H1 (cell line): ENCODE measurements around the gene ZNF483. TPM values are rescaled to one million over a fixed set of nuclear protein-coding genes. Genes with fewer than 3 reads are reported as not detected.

Source experiments
- CTCF ChIA-PET: fragments of 300-600 bp; sonication (Branson Sonifier 250); formaldehyde crosslinking; loops from one replicate; lab custom pipeline; 2021; ENCODE audit not compliant: partially characterized antibody; lab: Charles Lee
- POLR2A ChIA-PET: fragments of 300-600 bp; sonication (Branson Sonifier 250); formaldehyde crosslinking; loops from one replicate; lab custom pipeline; 2021; ENCODE audit warnings: inconsistent platforms; ENCODE audit not compliant: partially characterized antibody; lab: Charles Lee
- DNase-seq, 2 experiments: peaks; one replicate each; pipeline versions ENCODE4 v3.0.0 to v3.0.0-alpha.2; 2010 to 2022; ENCODE audit warnings: low spot score in 2 of 2, low read depth in 1 of 2, mixed read lengths in 1 of 2
- FAIRE-seq: peaks from 2 replicates; lab custom pipeline; 2011; peaks lifted over from hg19 to GRCh38; lab: Jason Lieb, UNC
- H2AFZ ChIP-seq: 2 replicates; pipeline ENCODE4 v1.8.1; 2012; ENCODE audit warnings: low read length, inconsistent platforms
- H2AK5ac ChIP-seq: 2 replicates; pipeline ENCODE4 v1.6.1; 2013; ENCODE audit warnings: low read depth, low read length
- H2BK120ac ChIP-seq: replicated peaks from 2 replicates; pipeline ENCODE3; 2013; ENCODE audit warnings: low read depth, low read length, inconsistent platforms
- H2BK12ac ChIP-seq: 2 replicates; pipeline ENCODE4 v1.6.1; 2013; ENCODE audit warnings: low read depth, low read length
- H2BK15ac ChIP-seq: 2 replicates; pipeline ENCODE4 v1.6.1; 2013; ENCODE audit warnings: low read length
- H2BK20ac ChIP-seq: 2 replicates; pipeline ENCODE4 v1.6.1; 2013; ENCODE audit warnings: low read length
- H2BK5ac ChIP-seq: 2 replicates; pipeline ENCODE4 v1.6.1; 2013; ENCODE audit warnings: low read depth, low read length
- H3K14ac ChIP-seq: 2 replicates; pipeline ENCODE4 v1.6.1; 2013; ENCODE audit warnings: inconsistent platforms; ENCODE audit not compliant: insufficient read length
- H3K18ac ChIP-seq: 2 replicates; pipeline ENCODE4 v1.6.1; 2013; ENCODE audit warnings: low read length; ENCODE audit errors: extremely low read depth
- H3K23ac ChIP-seq: 2 replicates; pipeline ENCODE4 v1.6.1; 2013; ENCODE audit warnings: inconsistent platforms; ENCODE audit not compliant: insufficient read length
- H3K23me2 ChIP-seq: 2 replicates; pipeline ENCODE4 v1.6.1; 2013; ENCODE audit warnings: low read depth, low read length
- H3K27ac ChIP-seq: 2 replicates; pipeline ENCODE4 v1.6.1; 2011; ENCODE audit warnings: low read depth, low read length, inconsistent platforms
- H3K27me3 ChIP-seq, 4 experiments: replicated peaks in 1 of 4; 1 replicate in 1 of 4; 2 replicates in 3 of 4; pipeline versions ENCODE4 v1.6.1 to v1.8.1; 2011 to 2013; ENCODE audit warnings: low read length in 3 of 4, mild to moderate bottlenecking in 3 of 4, inconsistent platforms in 2 of 4, mixed read lengths in 2 of 4, moderate library complexity in 1 of 4; ENCODE audit not compliant: control insufficient read depth in 3 of 4, insufficient read depth in 3 of 4; ENCODE audit errors: extremely low read depth in 1 of 4
- H3K36me3 ChIP-seq, 4 experiments: 2 replicates each; pipeline versions ENCODE4 v1.6.1 to v1.8.1; 2011 to 2013; ENCODE audit warnings: mild to moderate bottlenecking in 4 of 4, low read length in 3 of 4, moderate library complexity in 2 of 4, control low read depth in 1 of 4, inconsistent platforms in 1 of 4; ENCODE audit not compliant: insufficient read depth in 4 of 4, control insufficient read depth in 2 of 4
- H3K4ac ChIP-seq: replicated peaks from 2 replicates; pipeline ENCODE3; 2013; ENCODE audit warnings: low read length, low read depth, mixed read lengths, inconsistent platforms; ENCODE audit not compliant: insufficient read length
- H3K4me1 ChIP-seq, 4 experiments: replicated peaks in 1 of 4; 1 replicate in 1 of 4; 2 replicates in 3 of 4; pipeline versions ENCODE4 v1.6.1 to v1.8.1; 2011 to 2013; ENCODE audit warnings: low read length in 3 of 4, inconsistent platforms in 2 of 4, mixed read lengths in 1 of 4; ENCODE audit not compliant: insufficient read depth in 4 of 4, control insufficient read depth in 3 of 4
- H3K4me2 ChIP-seq, 2 experiments: 2 replicates each; pipeline versions ENCODE4 v1.6.1 to v1.8.1; 2011 to 2013; ENCODE audit warnings: low read depth in 2 of 2, low read length in 2 of 2, control low read depth in 1 of 2, inconsistent platforms in 1 of 2, mild to moderate bottlenecking in 1 of 2; ENCODE audit not compliant: insufficient read depth in 1 of 2
- H3K4me3 ChIP-seq, 4 experiments: fragments of 200-600, 300-600 bp in 1 of 4; sonication (generic), shearing (Covaris generic), sonication (Bioruptor Twin) in 1 of 4; 2 replicates each; pipeline versions ENCODE4 v1.5.1 to v1.8.1; 2011 to 2016; ENCODE audit warnings: low read length in 4 of 4, low read depth in 3 of 4, control low read depth in 2 of 4, inconsistent platforms in 2 of 4, mild to moderate bottlenecking in 2 of 4, mixed read lengths in 1 of 4, moderate library complexity in 1 of 4; ENCODE audit not compliant: insufficient read depth in 2 of 4; ENCODE audit errors: extremely low read depth in 1 of 4
- H3K56ac ChIP-seq: replicated peaks from 2 replicates; pipeline ENCODE3; 2013; ENCODE audit warnings: low read depth, mild to moderate bottlenecking, mixed read lengths, low read length, inconsistent platforms; ENCODE audit not compliant: insufficient read length
- H3K79me1 ChIP-seq: 2 replicates; pipeline ENCODE4 v1.6.1; 2013; ENCODE audit warnings: low read depth, low read length, control low read depth
- H3K79me2 ChIP-seq, 2 experiments: 2 replicates each; pipeline versions ENCODE4 v1.6.1 to v1.8.1; 2012 to 2013; ENCODE audit warnings: low read length in 2 of 2, mild to moderate bottlenecking in 2 of 2, inconsistent platforms in 1 of 2; ENCODE audit not compliant: insufficient read depth in 2 of 2, control insufficient read depth in 1 of 2
- H3K9ac ChIP-seq, 4 experiments: replicated peaks in 1 of 4; 1 replicate in 1 of 4; 2 replicates in 3 of 4; pipeline versions ENCODE4 v1.6.1 to v1.8.1; 2011 to 2013; ENCODE audit warnings: low read depth in 3 of 4, low read length in 3 of 4, control low read depth in 2 of 4, mild to moderate bottlenecking in 2 of 4, moderate library complexity in 2 of 4, inconsistent platforms in 1 of 4; ENCODE audit errors: extremely low read depth in 1 of 4
- H3K9me3 ChIP-seq, 2 experiments: 2 replicates each; pipeline versions ENCODE4 v1.6.1 to v1.8.1; 2012 to 2013; ENCODE audit warnings: mild to moderate bottlenecking in 2 of 2, moderate library complexity in 2 of 2, control low read depth in 1 of 2, inconsistent platforms in 1 of 2, low read depth in 1 of 2, low read length in 1 of 2, mixed read lengths in 1 of 2; ENCODE audit not compliant: insufficient read depth in 2 of 2
- H4K20me1 ChIP-seq, 2 experiments: replicated peaks in 1 of 2; 2 replicates each; pipeline versions ENCODE3 to v1.8.1; 2011 to 2013; ENCODE audit warnings: inconsistent platforms in 2 of 2, low read length in 2 of 2, mild to moderate bottlenecking in 1 of 2; ENCODE audit not compliant: insufficient read depth in 2 of 2, control insufficient read depth in 1 of 2
- H4K5ac ChIP-seq: 2 replicates; pipeline ENCODE4 v1.6.1; 2013; ENCODE audit warnings: low read length, low read depth, mixed read lengths, inconsistent platforms; ENCODE audit not compliant: insufficient read length
- H4K8ac ChIP-seq: 2 replicates; pipeline ENCODE4 v1.8.0; 2013; ENCODE audit warnings: mild to moderate bottlenecking, moderate library complexity, low read length, inconsistent platforms; ENCODE audit not compliant: insufficient read depth; ENCODE audit errors: extremely low read depth
- H4K91ac ChIP-seq: replicated peaks from 2 replicates; pipeline ENCODE3; 2013; ENCODE audit warnings: low read length, mixed read lengths, inconsistent platforms; ENCODE audit not compliant: insufficient read length
- KDM5A ChIP-seq: fragments of 200-600 bp; IDR thresholded peaks from 2 replicates; pipeline ENCODE4 v1.7.1; 2012; ENCODE audit warnings: mild to moderate bottlenecking, low read length, inconsistent platforms, mixed read lengths
- POU5F1 ChIP-seq: IDR thresholded peaks from 2 replicates; pipeline ENCODE4 v1.6.1; 2011; ENCODE audit warnings: low read depth, mild to moderate bottlenecking, low read length, moderate library complexity
- SIX5 ChIP-seq: IDR thresholded peaks from 2 replicates; pipeline ENCODE4 v1.6.1; 2011; ENCODE audit warnings: mild to moderate bottlenecking, low read depth, low read length
- TEAD4 ChIP-seq: IDR thresholded peaks from 2 replicates; pipeline ENCODE4 v1.6.1; 2012; ENCODE audit warnings: low read depth, low read length, inconsistent platforms, mixed read lengths
- YY1 ChIP-seq: IDR thresholded peaks from 2 replicates; pipeline ENCODE4 v1.6.1; 2011; ENCODE audit warnings: low read depth, mild to moderate bottlenecking, low read length
- WGBS, 2 experiments: shearing (Covaris generic) in 1 of 2; methylation state at CpG; one replicate each; pipeline versions ENCODE4 v1.1.6 to v1.1.7; 2013 to 2015; ENCODE audit warnings: low lambda C conversion rate in 2 of 2, mixed read lengths in 2 of 2, inconsistent platforms in 1 of 2, low coverage in 1 of 2, missing lambda C conversion rate in 1 of 2; ENCODE audit not compliant: insufficient replicate concordance in 2 of 2, insufficient coverage in 1 of 2, insufficient read length in 1 of 2; ENCODE audit errors: extremely low coverage in 1 of 2, missing lambda C conversion rate in 1 of 2; 5-methylcytosine and 5-hydroxymethylcytosine counted together
- polyA plus RNA-seq, 7 experiments: library from polyadenylated mRNA; depleted of rRNA in 3 of 7; stranded (reverse) in 5 of 7; unstranded in 2 of 7; fragments of >200 nt in 5 of 7; fragments of 200-250 nt in 2 of 7; gene quantifications; 1 replicate in 5 of 7; 2 replicates in 1 of 7; 4 replicates in 1 of 7; pipeline versions ENCODE4 v1.2.1 to v1.2.3, GENCODE V29; 2011 to 2013; ENCODE audit warnings: missing spikeins in 2 of 7, mixed read lengths in 2 of 7
- total RNA-seq: library from RNA; stranded (reverse); fragmentation: NEBNext Ultra II Directional; extraction: Animal tissue kit (Norgen Biotek cat#: 25700); gene quantifications from 2 replicates; pipeline ENCODE4 v1.2.1, GENCODE V29; 2021

The ZNF483 gene
- total and polyA plus RNA-seq, 2 of the 8 experiments (the other 6 are each of a cell fraction or from before 2014, with no cell fraction given): 4.8 to 83.8 TPM

DNA sequence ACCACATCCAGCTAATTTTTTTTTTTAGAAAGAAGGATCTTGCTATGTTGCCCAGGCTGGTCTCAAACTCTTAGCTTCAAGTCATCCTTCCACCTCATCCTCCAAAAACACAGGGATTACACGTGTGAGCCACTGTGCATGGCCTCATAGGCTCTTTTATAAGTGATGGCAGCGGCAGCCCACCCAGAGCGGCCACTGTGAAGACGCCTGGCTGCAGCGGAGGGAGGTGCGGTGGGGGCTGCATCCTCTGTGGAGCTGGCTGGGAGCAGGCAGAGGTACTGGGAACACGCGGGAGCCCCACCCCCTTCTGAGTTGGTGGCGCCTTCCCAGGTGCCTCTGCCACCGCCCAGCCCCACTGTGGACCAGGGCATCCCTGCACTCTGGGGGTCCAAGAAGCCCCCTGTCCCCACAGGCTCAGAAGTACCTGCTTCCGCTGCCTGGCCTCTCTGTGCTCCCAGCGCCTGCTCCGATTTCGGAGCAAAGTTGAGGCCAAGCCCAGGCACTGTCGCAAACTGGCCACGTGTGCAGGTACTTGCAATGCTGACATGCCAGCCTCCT, 23.9 kb upstream of the ZNF483 start:
- Histone ChIP-seq H3K27me3 (no peaks in the 10 kb centered on the region), H2AK5ac (no peak overlapping the region), H3K56ac (no peak overlapping the region), H4K8ac (0 out of 2 replicates have a peak overlapping the region, but pooled peaks have one; percentile 51), H3K27ac (no peak overlapping the region), H3K79me2 (no peaks in the 10 kb centered on the region), H2BK15ac (no peak overlapping the region), H3K9ac (no peak overlapping the region), H4K91ac (no peak overlapping the region), H3K9me3 (no peaks in the 10 kb centered on the region; a peak in 1 of 4 replicates), H4K20me1 (no peaks in the 10 kb centered on the region), H3K4me1 (no peaks in the 10 kb centered on the region), H2BK12ac (peak overlapping the region; percentile 84; the same call in 1 of the 2 replicates), H3K23ac (no peak overlapping the region), H2BK5ac (0 out of 2 replicates have a peak overlapping the region, but pooled peaks have one; percentile 24), H4K5ac (no peak overlapping the region), H3K4me3 (no peak overlapping the region), H3K23me2 (no peaks in the 10 kb centered on the region; the same call in 1 of the 2 replicates), H3K14ac (no peak overlapping the region), H2BK120ac (no peak overlapping the region), H2BK20ac (no peak overlapping the region), H3K36me3 (no peaks in the 10 kb centered on the region), H3K4ac (no peak overlapping the region), H2AFZ (no peak overlapping the region), H3K79me1 (no peaks in the 10 kb centered on the region), H3K4me2 (no peak overlapping the region), H3K18ac (peak overlapping the region; percentile 65; the same call in 1 of the 2 replicates)
- DNase-seq: no peak
- ChIA-PET POLR2A (interaction anchor here (0.6 to 1.8 kb wide), 4 partner anchors 18 to 39 kb away, joined by 4 to 6 read pairs (median 4); no protein-coding TSS in a partner anchor), CTCF (interaction anchor here (0.7 kb wide), 1 partner anchor 10 kb away, joined by 4 read pairs; no protein-coding TSS in a partner anchor)
- 97% methylated on average over 16 of the region's 16 CpGs; no CpG with 5 or more reads in 1 of the 2 experiments for WGBS, 2 experiments
- TF ChIP-seq YY1 (no peak), POU5F1 (no peak), SIX5 (no peak), KDM5A (no peak), TEAD4 (no peak)
- no peak for FAIRE-seq
